Stimulated activated CD8-positive, alpha-beta memory T cell treated with anti-CD3 and anti-CD28 coated beads, Interleukin-4, amount 100 ng/mL, for 4 hours (primary cell): ENCODE measurements around the gene ANKHD1.
"Not testable (repeated sequence)": the region's sequence is repeated elsewhere in the genome, so short reads cannot be mapped to it uniquely, and the experiment has no call there.

Experiments
- DNase-seq, 2 donors: peaks; one replicate each; pipeline ENCODE4 v3.0.0-alpha.2; 2020; ENCODE audit warnings: low read depth in 2 of 2, low spot score in 1 of 2

The ANKHD1 gene

GRCh38 chr5:140563596-140563995, 162.0 kb downstream of the ANKHD1 start:
- no peak for DNase-seq

- DNase-seq, result peak; percentile 90 to 97
These were observed 162.8 kb downstream of the ANKHD1 start, which contains the start of the genes APBB3 and SLC35A4 for GRCh38 chr5:140564196-140565023. Gene APBB3 (minus strand): TSS chr5:140564598. CDS start chr5:140564245, 353 bp downstream. Gene SLC35A4 (plus strand): TSS chr5:140564828. CDS start chr5:140567170, 2,342 bp downstream.

GRCh38 chr5:140565024-140565779, 163.6 kb downstream of the ANKHD1 start:
- DNase-seq, result no peak

DNA sequence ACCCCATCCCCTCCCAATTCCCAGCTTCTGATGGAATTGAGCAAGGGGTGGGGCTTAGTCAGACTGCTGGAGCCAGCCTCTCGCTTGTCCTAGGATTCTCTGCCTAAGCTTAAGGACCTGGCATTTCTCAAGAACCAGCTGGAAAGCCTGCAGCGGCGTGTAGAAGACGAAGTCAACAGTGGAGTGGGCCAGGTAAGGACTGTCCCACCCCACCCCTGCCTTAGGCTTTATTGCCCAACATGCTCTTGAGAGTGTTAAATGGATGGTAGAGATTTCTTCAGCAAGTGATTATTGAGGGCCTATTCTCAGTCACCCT, 164.1 kb downstream of the ANKHD1 start:
- DNase-seq, result no peak

DNA sequence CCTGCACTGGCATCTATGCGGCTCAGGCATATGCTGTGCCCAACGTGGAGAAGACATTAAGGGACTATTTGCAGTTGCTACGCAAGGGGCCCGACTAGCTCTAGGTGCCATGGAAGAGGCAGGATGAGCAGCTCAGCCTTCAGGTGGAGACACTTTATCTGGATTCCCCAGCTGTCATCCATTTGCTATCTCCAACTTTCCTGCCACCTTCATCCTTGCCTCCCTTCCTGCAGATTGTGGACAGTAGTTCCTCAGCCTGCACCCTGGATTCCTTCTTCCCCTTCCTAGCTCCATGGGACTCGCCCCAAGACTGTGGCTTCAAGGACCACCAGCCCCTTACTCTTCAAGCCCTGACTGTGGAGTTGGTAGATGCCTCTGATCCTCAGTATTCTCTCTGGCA, 165.0 kb downstream of the ANKHD1 start:
- DNase-seq, result no peak

GRCh38 chr5:140567136-140567818, 165.6 kb downstream of the ANKHD1 start:
- no peak for DNase-seq

DNA sequence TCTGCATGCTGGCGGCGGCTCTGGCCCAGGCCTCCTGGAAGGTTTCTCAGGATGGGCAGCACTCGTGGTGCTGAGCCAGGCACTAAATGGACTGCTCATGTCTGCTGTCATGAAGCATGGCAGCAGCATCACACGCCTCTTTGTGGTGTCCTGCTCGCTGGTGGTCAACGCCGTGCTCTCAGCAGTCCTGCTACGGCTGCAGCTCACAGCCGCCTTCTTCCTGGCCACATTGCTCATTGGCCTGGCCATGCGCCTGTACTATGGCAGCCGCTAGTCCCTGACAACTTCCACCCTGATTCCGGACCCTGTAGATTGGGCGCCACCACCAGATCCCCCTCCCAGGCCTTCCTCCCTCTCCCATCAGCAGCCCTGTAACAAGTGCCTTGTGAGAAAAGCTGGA, 166.2 kb downstream of the ANKHD1 start:
- DNase-seq, result no peak

- no peak for DNase-seq
These were observed 166.9 kb downstream of the ANKHD1 start for GRCh38 chr5:140568443-140569063.

GRCh38 chr5:140569197-140569596, 167.6 kb downstream of the ANKHD1 start:
- no peak for DNase-seq

- DNase-seq, result no peak
These were observed 168.4 kb downstream of the ANKHD1 start for GRCh38 chr5:140570058-140570457.

GRCh38 chr5:140570488-140570887, 168.9 kb downstream of the ANKHD1 start:
- no peak for DNase-seq

- DNase-seq, result no peak
These were observed 169.5 kb downstream of the ANKHD1 start for GRCh38 chr5:140571105-140571504.

GRCh38 chr5:140573683-140574082, 172.1 kb downstream of the ANKHD1 start:
- no peak for DNase-seq

DNA sequence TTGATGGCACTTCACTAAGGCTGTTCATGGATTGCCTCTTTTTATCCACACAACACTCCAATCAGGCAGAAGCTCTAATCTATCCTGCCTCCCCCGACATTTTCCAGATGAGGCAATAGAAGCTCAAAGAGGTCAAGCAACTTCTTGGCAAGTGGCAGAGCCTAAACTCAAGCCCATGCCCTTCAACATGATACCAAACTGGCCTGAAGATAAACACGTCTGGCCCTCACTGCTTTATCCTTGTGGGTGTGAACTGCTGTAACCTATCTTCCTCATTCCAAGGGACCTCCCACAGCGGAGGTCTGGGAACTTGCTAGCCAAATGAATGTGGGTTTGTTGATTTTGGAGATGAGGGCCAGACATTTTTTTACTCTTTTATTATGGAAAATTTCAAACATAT, 172.5 kb downstream of the ANKHD1 start:
- DNase-seq, result no peak

- DNase-seq, result no peak
These were observed 173.7 kb downstream of the ANKHD1 start for GRCh38 chr5:140575309-140575708.

GRCh38 chr5:140576776-140577201, 175.2 kb downstream of the ANKHD1 start:
- DNase-seq, result no peak

- DNase-seq, result not testable (repeated sequence)
These were observed 177.6 kb downstream of the ANKHD1 start for GRCh38 chr5:140579188-140579747.

DNA sequence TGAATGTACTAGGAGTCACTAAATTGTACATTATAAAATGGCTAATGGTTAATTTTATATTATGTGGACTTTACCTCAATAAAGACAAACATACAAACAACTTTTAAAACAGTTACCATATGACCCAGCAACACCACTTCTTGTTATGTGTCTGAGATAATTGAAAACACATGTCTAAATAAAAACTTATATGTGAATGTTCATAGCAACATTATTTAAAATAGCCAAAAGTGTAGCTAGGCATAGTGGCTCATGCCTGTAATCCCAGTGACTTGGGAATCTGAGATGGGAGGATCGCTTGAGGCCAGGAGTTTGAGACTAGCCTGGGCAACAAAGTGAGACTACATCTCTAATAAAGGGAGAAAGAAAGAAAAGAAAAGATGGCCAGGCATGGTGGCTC, 185.9 kb downstream of the ANKHD1 start:
- no peak for DNase-seq

GRCh38 chr5:140588311-140589070, 186.9 kb downstream of the ANKHD1 start:
- no peak for DNase-seq
